Heart left ventricle (tissue), 13 donors: Measurements from ENCODE around the gene ASCC3.

Experiments
- POLR2A ChIP-seq, 2 donors: fragments of 450-650 bp; IDR thresholded peaks; one replicate each; pipeline ENCODE4 v1.6.1; 2017; ENCODE audit warnings: antibody characterized with exemption in 2 of 2, mild to moderate bottlenecking in 2 of 2, moderate library complexity in 2 of 2
- TF ChIP-seq, protein P1 (sequence below), 12 donors: fragments of 200-600 bp; sonication (generic) in 4 of 12; IDR thresholded peaks; one replicate each; pipeline versions ENCODE4 v1.5.0 to v1.8.0; 2018 to 2022; ENCODE audit warnings: antibody characterized with exemption in 12 of 12, mild to moderate bottlenecking in 5 of 12
- donor health status: ischemic (EF 13 %, LVEDD 7.1; RV severe dilation, severe dysfunction).
- donor health status: DM: no; HTN: yes; CAD: no.
- donor health status: DM: no; HTN: no; CAD: no.
- donor health status: ischemic (EF 25% LVEDD 6.9; RV normal size, moderate dysfunction).
- donor health status: ischemic (EF 25% LVEDD 5.7; RV mildly dilated, moderate dysfunction).
- donor health status: ischemic (EF 35%, LVEDD 5.7; RV mildly dilated, moderate dysfunction).
- donor health status: nonischemic (EF 11% LVEDD 7.7; RV severe dilation, severe dysfunction).
- donor health status: DM: yes; HTN: yes; CAD: no.
- donor health status: PGD.
- donor health status: ischemic (EF 29% LVEDD 5.4; RV normal size, mild dysfunction).
- donor health status: nonischemic (EF 23%, LVEDD 6.1; RV moderate dilation, normal function).

DNA sequence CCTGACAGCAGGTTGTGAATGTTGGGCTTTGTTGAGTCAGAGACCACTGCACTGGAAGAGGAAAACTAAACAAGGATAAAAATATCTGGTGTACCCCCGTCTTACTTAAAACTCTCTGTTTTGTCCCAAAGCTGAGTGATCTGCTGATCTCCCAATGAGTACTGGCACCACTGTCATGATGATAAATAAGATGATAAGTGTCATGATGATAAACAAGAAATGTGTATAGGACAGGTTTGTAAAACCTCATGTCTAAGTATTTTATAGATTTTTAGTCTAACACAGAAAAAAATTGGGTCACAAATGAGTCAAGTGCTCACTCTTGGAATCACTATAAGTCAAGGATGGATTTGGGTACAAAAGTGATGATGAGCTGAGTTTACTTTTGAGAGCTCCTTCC lies 407.9 kb downstream of the ASCC3 start:
- TF ChIP-seq, protein P1, sequence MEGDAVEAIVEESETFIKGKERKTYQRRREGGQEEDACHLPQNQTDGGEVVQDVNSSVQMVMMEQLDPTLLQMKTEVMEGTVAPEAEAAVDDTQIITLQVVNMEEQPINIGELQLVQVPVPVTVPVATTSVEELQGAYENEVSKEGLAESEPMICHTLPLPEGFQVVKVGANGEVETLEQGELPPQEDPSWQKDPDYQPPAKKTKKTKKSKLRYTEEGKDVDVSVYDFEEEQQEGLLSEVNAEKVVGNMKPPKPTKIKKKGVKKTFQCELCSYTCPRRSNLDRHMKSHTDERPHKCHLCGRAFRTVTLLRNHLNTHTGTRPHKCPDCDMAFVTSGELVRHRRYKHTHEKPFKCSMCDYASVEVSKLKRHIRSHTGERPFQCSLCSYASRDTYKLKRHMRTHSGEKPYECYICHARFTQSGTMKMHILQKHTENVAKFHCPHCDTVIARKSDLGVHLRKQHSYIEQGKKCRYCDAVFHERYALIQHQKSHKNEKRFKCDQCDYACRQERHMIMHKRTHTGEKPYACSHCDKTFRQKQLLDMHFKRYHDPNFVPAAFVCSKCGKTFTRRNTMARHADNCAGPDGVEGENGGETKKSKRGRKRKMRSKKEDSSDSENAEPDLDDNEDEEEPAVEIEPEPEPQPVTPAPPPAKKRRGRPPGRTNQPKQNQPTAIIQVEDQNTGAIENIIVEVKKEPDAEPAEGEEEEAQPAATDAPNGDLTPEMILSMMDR (IDR thresholded peaks at IDR 0.05) = no peak
- no peak for TF ChIP-seq POLR2A (IDR thresholded peaks at IDR 0.05)
